ENCODE results near the gene ARHGAP6. TPM values are rescaled to one million over a fixed set of nuclear protein-coding genes. Genes with fewer than 3 reads are reported as not detected.

ARHGAP6 gene
- total and polyA plus RNA-seq, 8 donors, result 2.2 to 26.4 (median 8.7) TPM

DNA sequence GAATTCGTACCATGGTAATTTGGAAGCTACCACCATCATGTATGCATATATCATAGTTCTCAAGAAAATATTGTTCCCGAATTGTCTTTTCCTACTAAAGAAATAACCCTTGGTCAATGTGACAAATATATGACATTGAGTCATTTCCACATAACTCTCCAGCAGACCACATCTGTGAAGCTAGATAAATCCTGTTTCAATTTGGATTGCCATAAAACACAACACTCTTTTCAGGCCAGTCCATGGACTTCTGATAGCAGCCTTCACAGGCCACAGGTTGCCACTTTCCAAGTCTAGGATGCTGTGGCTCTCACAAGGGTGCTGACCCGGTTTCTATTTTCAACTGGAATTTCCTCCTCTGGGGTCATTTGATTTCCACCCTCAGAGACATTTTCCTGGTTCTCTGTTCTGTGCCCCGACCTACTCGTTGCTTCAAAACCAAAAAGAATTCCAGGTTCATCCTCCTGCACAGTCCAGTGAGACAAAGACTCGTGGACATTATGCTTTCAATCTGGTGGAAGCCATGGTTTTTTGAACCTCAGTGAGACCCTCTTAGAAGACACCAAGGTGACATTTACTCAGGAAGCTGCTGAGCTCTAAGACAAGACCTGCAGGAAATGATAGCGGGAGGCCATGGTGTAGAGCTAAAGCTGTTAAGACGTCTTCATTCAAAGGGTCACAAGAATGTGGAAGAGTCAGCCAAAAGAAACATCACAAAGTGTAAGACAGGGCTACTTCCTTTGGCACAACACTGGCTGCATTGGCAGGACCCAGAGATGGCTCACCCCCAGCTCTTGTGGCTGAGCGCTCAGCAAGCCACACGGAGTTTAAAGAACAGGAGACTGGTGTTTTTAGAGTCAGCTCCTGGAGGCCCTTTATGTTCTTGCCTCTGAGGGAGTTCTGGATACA is 252.8 kb downstream of the ARHGAP6 start:
- WGBS, 5 donors, result 63 to 83% (median 69%) methylated on average over 10 of the region's 10 CpGs
- H3K36me3 ChIP-seq, result no peaks in the 10 kb centered on the region
- no peaks in the 10 kb centered on the region for H3K9me3 ChIP-seq
- DNase-seq, result no peak
- H3K27ac ChIP-seq, result no peak overlapping the region
- intact Hi-C loops (cut with DNase I; ENCODE audit: low total_unique reads), result no loop called here
- H3K4me1 ChIP-seq, result no peaks in the 10 kb centered on the region
- H3K4me3 ChIP-seq, result no peak overlapping the region
- no peak for TF ChIP-seq POLR2A (IDR thresholded peaks at IDR 0.05)
- TF ChIP-seq CTCF (IDR thresholded peaks at IDR 0.05), result no peak
- TF ChIP-seq EP300 (IDR thresholded peaks at IDR 0.05), result no peak
- TF ChIP-seq POLR2AphosphoS5 (IDR thresholded peaks at IDR 0.05), result no peak
- no peaks in the 10 kb centered on the region for H3K27me3 ChIP-seq

DNA sequence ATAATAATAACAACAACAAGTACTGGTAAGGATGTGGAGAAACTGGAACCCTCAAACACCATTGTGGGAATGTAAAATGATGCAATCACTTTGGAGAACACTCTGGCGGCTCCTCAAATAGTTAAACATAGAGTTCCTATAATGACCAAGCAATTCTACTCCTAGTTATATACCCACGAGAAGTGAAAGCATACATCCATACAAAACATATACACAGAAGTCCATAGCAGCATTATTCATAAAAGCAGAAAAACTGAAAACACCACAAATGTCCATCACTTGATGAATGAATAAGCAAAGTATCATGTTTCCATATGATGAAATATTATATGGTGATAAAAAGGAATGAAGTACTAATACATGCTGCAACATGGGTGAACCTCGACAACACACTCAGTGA is 255.8 kb downstream of the ARHGAP6 start:
- no peaks in the 10 kb centered on the region for H3K27me3 ChIP-seq
- no peak overlapping the region for H3K27ac ChIP-seq
- no peak for DNase-seq
- no peaks in the 10 kb centered on the region for H3K36me3 ChIP-seq
- H3K9me3 ChIP-seq, result no peaks in the 10 kb centered on the region
- no peak overlapping the region for H3K4me3 ChIP-seq
- 77 to 91% (median 82%) methylated on average over 3 of the region's 3 CpGs for WGBS, 5 donors
- intact Hi-C loops (cut with DNase I; ENCODE audit: low total_unique reads), result no loop called here
- H3K4me1 ChIP-seq, result no peaks in the 10 kb centered on the region
- TF ChIP-seq POLR2A (IDR thresholded peaks at IDR 0.05) (no peak), EP300 (IDR thresholded peaks at IDR 0.05) (no peak), POLR2AphosphoS5 (IDR thresholded peaks at IDR 0.05) (no peak)

DNA sequence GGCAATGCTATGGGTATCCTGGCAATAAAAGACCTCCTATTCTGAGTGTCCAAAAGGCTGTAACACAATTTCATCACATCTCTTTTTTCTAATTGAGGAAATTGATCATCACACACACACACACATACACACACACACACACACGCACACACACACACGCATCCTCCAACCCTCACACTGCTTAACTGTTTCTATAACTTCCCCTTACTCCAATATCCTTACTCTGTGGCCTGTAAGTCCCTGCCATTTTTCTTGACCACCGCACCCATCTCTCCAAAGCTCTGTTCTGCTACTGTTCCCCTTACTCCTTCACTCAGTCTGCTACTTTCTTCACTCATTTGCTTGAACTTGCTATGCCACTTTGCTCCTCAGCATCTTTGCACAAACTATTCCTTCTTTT is 256.9 kb downstream of the ARHGAP6 start:
- no peak overlapping the region for H3K27ac ChIP-seq
- H3K4me3 ChIP-seq, result no peak overlapping the region
- DNase-seq, result no peak
- no peaks in the 10 kb centered on the region for H3K27me3 ChIP-seq
- H3K4me1 ChIP-seq, result no peaks in the 10 kb centered on the region
- intact Hi-C loops (cut with DNase I; ENCODE audit: low total_unique reads), result no loop called here
- TF ChIP-seq POLR2A (IDR thresholded peaks at IDR 0.05) (no peak), EP300 (IDR thresholded peaks at IDR 0.05) (no peak), CTCF (IDR thresholded peaks at IDR 0.05) (no peak), POLR2AphosphoS5 (IDR thresholded peaks at IDR 0.05) (no peak)
- H3K9me3 ChIP-seq, result no peaks in the 10 kb centered on the region
- WGBS, 5 donors, result 83 to 100% (median 87%) methylated on average over 2 to 3 of the region's 3 CpGs
- no peaks in the 10 kb centered on the region for H3K36me3 ChIP-seq

DNA sequence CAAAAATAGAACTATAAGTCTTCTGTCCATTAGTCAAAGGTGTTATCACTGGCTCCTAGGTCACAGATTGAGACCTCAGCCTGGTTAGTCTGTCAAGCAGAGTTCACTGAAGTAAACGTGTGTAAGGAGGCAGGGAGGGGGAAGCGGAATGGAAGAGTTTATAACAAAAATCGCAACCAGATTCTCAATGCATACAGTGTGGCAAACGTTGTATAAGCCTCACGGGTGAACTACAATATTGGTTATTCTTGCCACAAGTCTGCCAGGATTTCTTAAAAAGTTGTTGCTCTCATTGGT is 257.7 kb downstream of the ARHGAP6 start:
- Histone ChIP-seq H3K27me3 (no peaks in the 10 kb centered on the region), H3K27ac (no peak overlapping the region), H3K4me1 (no peaks in the 10 kb centered on the region), H3K36me3 (no peaks in the 10 kb centered on the region), H3K9me3 (no peaks in the 10 kb centered on the region), H3K4me3 (no peak overlapping the region)
- no peak for DNase-seq
- intact Hi-C loops (cut with DNase I; ENCODE audit: low total_unique reads), result no loop called here
- TF ChIP-seq EP300 (IDR thresholded peaks at IDR 0.05), result no peak
- no peak for TF ChIP-seq POLR2AphosphoS5 (IDR thresholded peaks at IDR 0.05)
- no peak for TF ChIP-seq CTCF (IDR thresholded peaks at IDR 0.05)
- no peak for TF ChIP-seq POLR2A (IDR thresholded peaks at IDR 0.05)
- WGBS, 5 donors, result 57 to 79% (median 64%) methylated on average over 5 of the region's 5 CpGs
